MCF 10A (cell line): ENCODE results near the gene SPNS1. TPM values are rescaled to one million over a fixed set of nuclear protein-coding genes. Genes with fewer than 3 reads are reported as not detected.

ENCODE experiments used
- BruUV-seq: library from RNA; stranded (reverse); fragments of 400-500 nt; replicated peaks from 2 replicates; lab custom pipeline; 2021; lab: Mats Ljungman, UMichigan
- CTCF ChIA-PET: fragments of 300-600 bp; sonication (Branson Sonifier 250); formaldehyde crosslinking; extraction: SDS; loops from one replicate; lab custom pipeline; 2021; ENCODE audit warnings: antibody characterized with exemption, inconsistent platforms; lab: Yijun Ruan, JAX
- POLR2A ChIA-PET: fragments of 300-600, 350-650 bp; sonication (Branson Sonifier 250); formaldehyde crosslinking; extraction: SDS; loops from one replicate; lab custom pipeline; 2020; ENCODE audit warnings: antibody characterized with exemption, inconsistent platforms; lab: Yijun Ruan, JAX
- DNase-seq: peaks from one replicate; pipeline ENCODE4 v3.0.0-alpha.2; 2018; ENCODE audit not compliant: unreplicated experiment
- H3K27ac Mint-ChIP-seq: one replicate; pipeline ENCODE4 v1.8.0; 2022; ENCODE audit warnings: mild to moderate bottlenecking, low read depth, mixed read lengths; ENCODE audit not compliant: unreplicated experiment
- H3K27me3 Mint-ChIP-seq: one replicate; pipeline ENCODE4 v1.8.0; 2022; ENCODE audit warnings: mixed read lengths; ENCODE audit not compliant: insufficient read depth, unreplicated experiment
- H3K36me3 Mint-ChIP-seq: one replicate; pipeline ENCODE4 v1.8.0; 2022; ENCODE audit warnings: mild to moderate bottlenecking, moderate library complexity, mixed read lengths; ENCODE audit not compliant: insufficient read depth, unreplicated experiment
- H3K4me1 Mint-ChIP-seq: one replicate; pipeline ENCODE4 v1.8.0; 2022; ENCODE audit warnings: mixed read lengths; ENCODE audit not compliant: insufficient read depth, unreplicated experiment
- H3K4me3 Mint-ChIP-seq: one replicate; pipeline ENCODE4 v1.8.0; 2022; ENCODE audit warnings: mild to moderate bottlenecking, moderate library complexity, mixed read lengths; ENCODE audit not compliant: unreplicated experiment
- H3K9me3 Mint-ChIP-seq: one replicate; pipeline ENCODE4 v1.8.0; 2022; ENCODE audit warnings: mixed read lengths; ENCODE audit not compliant: unreplicated experiment
- CTCF ChIP-seq: fragments of 200-600 bp; IDR thresholded peaks from one replicate; pipeline ENCODE4 v1.8.0; 2022; ENCODE audit warnings: antibody characterized with exemption, mild to moderate bottlenecking; ENCODE audit not compliant: unreplicated experiment
- intact Hi-C: fragments of 100-400 bp; cut with micrococcal nuclease; formaldehyde crosslinking; loops from 2 replicates; pipeline ENCODE4 v1.14.1; 2022
- total RNA-seq: library from RNA; stranded (reverse); gene quantifications from 2 replicates; pipeline ENCODE4 v1.2.3, GENCODE V29; 2022

SPNS1 gene
- total RNA-seq, 1 experiment from 2014 or later = 25.2 TPM

GRCh38 chr16:29029168-29029994 is 54.8 kb downstream of the SPNS1 start:
- peak; percentile 91 for DNase-seq
- Mint-ChIP-seq H3K4me3 (no peak overlapping the region), H3K27ac (no peak overlapping the region), H3K9me3 (no peaks in the 10 kb centered on the region), H3K36me3 (no peaks in the 10 kb centered on the region), H3K4me1 (no peaks in the 10 kb centered on the region), H3K27me3 (no peaks in the 10 kb centered on the region)
- intact Hi-C loops = no loop called here
- TF ChIP-seq CTCF = no peak
- POLR2A ChIA-PET = no interaction called here
- BruUV-seq = no TSS peak
- CTCF ChIA-PET = interaction anchor here (0.6 kb wide), 1 partner anchor 720 kb away, joined by 4 read pairs; no protein-coding TSS in a partner anchor

- no peak overlapping the region for H3K27ac Mint-ChIP-seq
- no peaks in the 10 kb centered on the region for H3K36me3 Mint-ChIP-seq
- DNase-seq = no peak
- CTCF ChIA-PET = interaction anchor here (1.5 kb wide), 1 partner anchor 13 kb away, joined by 3 read pairs; no protein-coding TSS in a partner anchor
- no peaks in the 10 kb centered on the region for H3K9me3 Mint-ChIP-seq
- intact Hi-C loops = no loop called here
- H3K4me1 Mint-ChIP-seq = no peaks in the 10 kb centered on the region
- POLR2A ChIA-PET = no interaction called here
- H3K4me3 Mint-ChIP-seq = no peak overlapping the region
- no peaks in the 10 kb centered on the region for H3K27me3 Mint-ChIP-seq
- BruUV-seq = no TSS peak
- no peak for TF ChIP-seq CTCF
Observed at GRCh38 chr16:29030086-29030840, 55.7 kb downstream of the SPNS1 start.

Other genes starting within 250 kb of the SPNS1 start
- gene NPIPB9, start 223.0 kb upstream of the SPNS1 start, total RNA-seq = 2.1 TPM in 2 replicates
- gene ATXN2L, start 151.8 kb upstream of the SPNS1 start, total RNA-seq = 245 and 251 TPM in 2 replicates
- 184 and 198 TPM in 2 replicates for gene TUFM, start 128.4 kb upstream of the SPNS1 start, total RNA-seq
- gene SH2B1, start 110.9 kb upstream of the SPNS1 start, total RNA-seq = 27.3 and 31.5 TPM in 2 replicates
- gene ATP2A1, start 96.3 kb upstream of the SPNS1 start, total RNA-seq = 0.23 and 1.7 TPM in 2 replicates
- 10.7 and 17.8 TPM in 2 replicates for gene RABEP2, start 49.5 kb upstream of the SPNS1 start, total RNA-seq
- gene CD19, start 42.8 kb upstream of the SPNS1 start, total RNA-seq = not detected in 2 replicates
- 39.5 and 41.3 TPM in 2 replicates for gene NFATC2IP, start 23.8 kb upstream of the SPNS1 start, total RNA-seq
- 4.4 and 4.8 TPM in 2 replicates for gene LAT, start 10.3 kb downstream of the SPNS1 start, total RNA-seq